HepG2 (cell line): ENCODE measurements around the gene STRC.

ENCODE experiments used
- POLR2AphosphoS5 ChIP-seq: IDR thresholded peaks from 2 replicates; pipeline ENCODE4 v1.6.1; 2012; ENCODE audit warnings: low read depth, low read length
- ZFAT ChIP-seq: sonication (generic); formaldehyde crosslinking; conservative IDR thresholded peaks from 2 replicates; pipeline ENCODE4 v1.8.1; 2023; ENCODE audit warnings: missing genetic modification reagents, inconsistent platforms
- ZNF512 ChIP-seq: sonication (generic); formaldehyde crosslinking; IDR thresholded peaks from 2 replicates; pipeline ENCODE4 v1.4.0; 2020; ENCODE audit warnings: mild to moderate bottlenecking, missing genetic modification reagents

GRCh38 chr15:43648649-43649429 lies 30.2 kb upstream of the STRC start, which contains the start of gene CATSPER2:
- TF ChIP-seq ZFAT (no peak), POLR2AphosphoS5 (no peak), ZNF512 (CRISPR knock-in tag) (no peak)
